HepG2 (cell line): ENCODE data around the gene RYR2. TPM values are rescaled to one million over a fixed set of nuclear protein-coding genes. Genes with fewer than 3 reads are reported as not detected.
A peak's percentile ranks its signal among the peaks of the same experiment; 100 is the strongest.

Experiments
- ATAC-seq: fragments of 200-7000 bp; cut with Tn5 transposase; 3 replicates; pipeline ENCODE4 v1.9.1; 2020; ENCODE audit warnings: mild to moderate bottlenecking, moderate library complexity
- BruUV-seq: library from RNA; stranded (reverse); fragments of 400-500 nt; replicated peaks from 2 replicates; lab custom pipeline; 2021; lab: Mats Ljungman, UMichigan
- CTCF ChIA-PET: fragments of 300-600 bp; formaldehyde crosslinking; extraction: SDS; loops from one replicate; lab custom pipeline; 2021; ENCODE audit warnings: low total read pairs, inconsistent platforms, low intra/inter-chr PET ratio; lab: Yijun Ruan, JAX
- POLR2A ChIA-PET: fragments of 350-600 bp; sonication (Branson Sonifier 250); formaldehyde crosslinking; loops from one replicate; lab custom pipeline; 2020; ENCODE audit warnings: antibody characterized with exemption, inconsistent platforms; lab: Yijun Ruan, JAX
- DNase-seq: peaks from one replicate; pipeline ENCODE4 v3.0.0-alpha.2; 2015; ENCODE audit warnings: low spot score
- FAIRE-seq: peaks from 3 replicates; lab custom pipeline; 2011; peaks lifted over from hg19 to GRCh38; lab: Jason Lieb, UNC
- H2AFZ ChIP-seq: one replicate; pipeline ENCODE4 v1.6.1; 2011; ENCODE audit warnings: low read length, inconsistent platforms
- H3K27ac ChIP-seq: fragments of 300-600 bp; 3 replicates; pipeline ENCODE4 v1.8.0; 2011; ENCODE audit warnings: mixed run types, mild to moderate bottlenecking, mixed read lengths, low read length, inconsistent platforms; ENCODE audit not compliant: insufficient read depth; ENCODE audit errors: extremely low read length
- H3K27me3 ChIP-seq, 2 experiments: fragments of 200-600 bp in 1 of 2; 2 replicates in 1 of 2; 3 replicates in 1 of 2; pipeline versions ENCODE4 v1.6.0 to v1.8.0; 2011; ENCODE audit warnings: low read length in 2 of 2, mild to moderate bottlenecking in 2 of 2, moderate library complexity in 2 of 2, inconsistent platforms in 1 of 2; ENCODE audit not compliant: insufficient read depth in 2 of 2, control insufficient read depth in 1 of 2
- H3K36me3 ChIP-seq, 2 experiments: fragments of 200-600 bp in 1 of 2; replicated peaks in 1 of 2; 2 replicates in 1 of 2; 3 replicates in 1 of 2; pipeline versions ENCODE4 v1.5.1 to v1.8.0; 2011; ENCODE audit warnings: low read length in 2 of 2, inconsistent platforms in 1 of 2; ENCODE audit not compliant: insufficient read depth in 2 of 2, control insufficient read depth in 1 of 2
- H3K4me1 ChIP-seq: 2 replicates; pipeline ENCODE4 v1.5.1; 2012; ENCODE audit warnings: low read length, inconsistent platforms; ENCODE audit not compliant: insufficient read depth
- H3K4me2 ChIP-seq: 2 replicates; pipeline ENCODE4 v1.6.0; 2011; ENCODE audit warnings: low read depth, low read length, inconsistent platforms
- H3K4me3 ChIP-seq, 3 experiments: fragments of 200-600 bp in 1 of 3; sonication (generic), shearing (Covaris generic) in 1 of 3; replicated peaks in 1 of 3; 2 replicates each; pipeline ENCODE4 v1.5.1; 2011 to 2016; ENCODE audit warnings: low read length in 3 of 3, inconsistent platforms in 2 of 3, low read depth in 2 of 3, mild to moderate bottlenecking in 2 of 3, control low read depth in 1 of 3, mixed read lengths in 1 of 3; ENCODE audit not compliant: insufficient read depth in 1 of 3
- H3K79me2 ChIP-seq: one replicate; pipeline ENCODE4 v1.6.1; 2011; ENCODE audit warnings: low read length, inconsistent platforms; ENCODE audit not compliant: insufficient read depth
- H3K9ac ChIP-seq: 2 replicates; pipeline ENCODE4 v1.6.0; 2011; ENCODE audit warnings: mild to moderate bottlenecking, low read depth, low read length, inconsistent platforms; ENCODE audit not compliant: insufficient read depth
- H3K9me3 ChIP-seq: 2 replicates; pipeline ENCODE4 v1.5.1; 2012; ENCODE audit warnings: mild to moderate bottlenecking, low read length
- H4K20me1 ChIP-seq: 2 replicates; pipeline ENCODE4 v1.6.0; 2011; ENCODE audit warnings: inconsistent platforms, mild to moderate bottlenecking, low read length, moderate library complexity; ENCODE audit not compliant: insufficient read depth
- HNRNPK ChIP-seq: fragments of 200-400 bp; formaldehyde crosslinking; IDR thresholded peaks from 2 replicates; pipeline ENCODE4 v1.6.1; 2018; ENCODE audit warnings: low read length, low read depth, moderate library complexity, mild to moderate bottlenecking; ENCODE audit not compliant: poor library complexity, severe bottlenecking
- MAF1 ChIP-seq: sonication (generic); formaldehyde crosslinking; IDR thresholded peaks from 2 replicates; pipeline ENCODE4 v1.5.0; 2020; ENCODE audit warnings: missing genetic modification reagents, borderline replicate concordance
- ZNF572 ChIP-seq: sonication (generic); formaldehyde crosslinking; IDR thresholded peaks from 2 replicates; pipeline ENCODE4 v1.5.1; 2020; ENCODE audit warnings: mild to moderate bottlenecking, missing genetic modification reagents
- WGBS: methylation state at CpG from one replicate; pipeline ENCODE4 v1.1.6; 2017; ENCODE audit warnings: low lambda C conversion rate; 5-methylcytosine and 5-hydroxymethylcytosine counted together
- in situ Hi-C: cut with HindIII; loops from 2 replicates; pipeline ENCODE4 v1.10.0; 2017; ENCODE audit warnings: low pct_unique_long_range_greater_than_20kb; ENCODE audit not compliant: extremely low pct_ligation_motif_present
- intact Hi-C: fragments of 100-400 bp; cut with micrococcal nuclease; formaldehyde crosslinking; loops from one replicate; pipeline ENCODE4 v1.10.0; 2022; ENCODE audit not compliant: unreplicated experiment
- polyA plus RNA-seq, 8 experiments: library from polyadenylated mRNA; depleted of rRNA in 3 of 8; stranded (reverse) in 7 of 8; unstranded in 1 of 8; fragments of >200 nt; fragmentation: Illumina TruSeq in 4 of 8; extraction: Trizol in 4 of 8; gene quantifications; 2 replicates each; pipeline versions ENCODE4 v1.2.1 to v1.2.3, GENCODE V29; 2011 to 2016; ENCODE audit warnings: low read depth in 4 of 8, missing spikeins in 1 of 8, mixed read lengths in 1 of 8; ENCODE audit not compliant: insufficient read depth in 1 of 8
- total RNA-seq, 5 experiments: library from RNA; depleted of rRNA; stranded (reverse); fragments of >200 nt; fragmentation: Illumina TruSeq; extraction: Trizol; gene quantifications; 2 replicates each; pipeline ENCODE4 v1.2.3, GENCODE V29; 2016; ENCODE audit warnings: low read depth in 1 of 5
- TF ChIP-seq, protein P1 (sequence below): fragments of 450-650 bp; IDR thresholded peaks from 2 replicates; pipeline ENCODE4 v1.6.1; 2016
- TF ChIP-seq, protein P2 (sequence below): sonication (generic); formaldehyde crosslinking; conservative IDR thresholded peaks from 2 replicates; pipeline ENCODE4 v1.4.0; 2020; ENCODE audit warnings: missing genetic modification reagents

The RYR2 gene
- total and polyA plus RNA-seq, 2 of the 13 experiments (the other 11 are each of a cell fraction or from before 2014, with no cell fraction given) = not detected

DNA sequence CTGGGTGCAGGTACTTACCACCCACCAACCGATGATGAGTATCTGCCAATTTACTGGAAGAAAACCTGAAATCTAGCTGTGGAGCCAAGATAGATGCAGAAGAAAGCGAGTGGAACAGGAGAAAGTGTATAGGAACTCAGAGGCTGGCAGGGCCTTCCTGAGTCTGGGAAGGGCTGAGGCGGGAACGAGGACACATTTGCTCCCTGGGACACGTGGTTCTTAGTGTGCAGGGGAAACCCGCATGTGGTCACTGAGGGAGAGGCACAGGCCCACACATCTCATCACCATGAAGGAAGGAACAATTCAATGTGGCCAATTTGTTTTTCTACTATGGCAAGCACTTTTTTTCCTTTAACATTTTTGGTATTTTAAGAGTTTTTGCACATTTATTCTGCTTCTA, 8.2 kb downstream of the RYR2 start:
- DNase-seq (no peak), ATAC-seq (no peak), FAIRE-seq (no peak)
- Histone ChIP-seq H3K9me3 (no peaks in the 10 kb centered on the region), H4K20me1 (no peaks in the 10 kb centered on the region), H3K27ac (no peak overlapping the region), H2AFZ (no peak overlapping the region), H3K4me3 (no peak overlapping the region), H3K36me3 (no peaks in the 10 kb centered on the region), H3K9ac (no peak overlapping the region), H3K79me2 (no peaks in the 10 kb centered on the region), H3K4me2 (no peak overlapping the region), H3K4me1 (no peaks in the 10 kb centered on the region), H3K27me3 (peaks cover 3 to 57% of the 10 kb centered on the region in 2 experiments; a peak in 4 of 5 replicates)
- in situ Hi-C loops (no loop called here), intact Hi-C loops (no loop called here)
- ChIA-PET CTCF (no interaction called here), POLR2A (no interaction called here)
- WGBS = 8% methylated on average over 6 of the region's 6 CpGs
- no TSS peak for BruUV-seq
- TF ChIP-seq, protein P1, sequence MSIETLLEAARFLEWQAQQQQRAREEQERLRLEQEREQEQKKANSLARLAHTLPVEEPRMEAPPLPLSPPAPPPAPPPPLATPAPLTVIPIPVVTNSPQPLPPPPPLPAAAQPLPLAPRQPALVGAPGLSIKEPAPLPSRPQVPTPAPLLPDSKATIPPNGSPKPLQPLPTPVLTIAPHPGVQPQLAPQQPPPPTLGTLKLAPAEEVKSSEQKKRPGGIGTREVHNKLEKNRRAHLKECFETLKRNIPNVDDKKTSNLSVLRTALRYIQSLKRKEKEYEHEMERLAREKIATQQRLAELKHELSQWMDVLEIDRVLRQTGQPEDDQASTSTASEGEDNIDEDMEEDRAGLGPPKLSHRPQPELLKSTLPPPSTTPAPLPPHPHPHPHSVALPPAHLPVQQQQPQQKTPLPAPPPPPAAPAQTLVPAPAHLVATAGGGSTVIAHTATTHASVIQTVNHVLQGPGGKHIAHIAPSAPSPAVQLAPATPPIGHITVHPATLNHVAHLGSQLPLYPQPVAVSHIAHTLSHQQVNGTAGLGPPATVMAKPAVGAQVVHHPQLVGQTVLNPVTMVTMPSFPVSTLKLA = peak; percentile 98
- TF ChIP-seq, protein P2, sequence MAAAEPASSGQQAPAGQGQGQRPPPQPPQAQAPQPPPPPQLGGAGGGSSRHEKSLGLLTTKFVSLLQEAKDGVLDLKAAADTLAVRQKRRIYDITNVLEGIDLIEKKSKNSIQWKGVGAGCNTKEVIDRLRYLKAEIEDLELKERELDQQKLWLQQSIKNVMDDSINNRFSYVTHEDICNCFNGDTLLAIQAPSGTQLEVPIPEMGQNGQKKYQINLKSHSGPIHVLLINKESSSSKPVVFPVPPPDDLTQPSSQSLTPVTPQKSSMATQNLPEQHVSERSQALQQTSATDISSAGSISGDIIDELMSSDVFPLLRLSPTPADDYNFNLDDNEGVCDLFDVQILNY (CRISPR knock-in tag) = no peak

DNA sequence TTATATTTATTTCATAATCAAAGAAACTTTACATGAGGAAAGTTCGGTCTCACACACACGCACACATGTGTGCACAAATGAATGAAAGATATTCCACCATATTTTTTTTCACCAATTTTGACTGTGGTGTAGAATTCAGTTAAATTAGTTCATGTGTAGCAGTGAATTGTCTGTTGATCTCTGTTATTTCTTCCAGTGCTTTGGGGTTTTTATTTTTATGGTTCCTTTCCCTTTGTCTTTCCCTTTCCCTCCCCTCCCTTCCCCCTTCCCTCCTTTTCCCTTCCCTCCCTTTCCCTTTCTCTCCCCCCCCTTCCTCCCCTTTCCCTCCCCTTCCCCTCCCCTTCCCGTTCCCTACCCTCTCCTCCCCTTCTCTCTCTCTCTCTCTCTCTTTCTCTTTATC, 8.9 kb downstream of the RYR2 start:
- TF ChIP-seq HNRNPK = peak; percentile 96
- TF ChIP-seq ZNF572 = no peak
- no peak for TF ChIP-seq MAF1 (CRISPR knock-in tag)
- Histone ChIP-seq H3K79me2 (no peaks in the 10 kb centered on the region), H3K9ac (no peak overlapping the region), H3K4me3 (no peak overlapping the region), H2AFZ (no peak overlapping the region), H3K36me3 (no peaks in the 10 kb centered on the region), H3K4me2 (no peak overlapping the region), H4K20me1 (no peaks in the 10 kb centered on the region), H3K27me3 (peaks cover 3 to 59% of the 10 kb centered on the region in 2 experiments; a peak in 4 of 5 replicates), H3K9me3 (no peaks in the 10 kb centered on the region), H3K27ac (no peak overlapping the region), H3K4me1 (no peaks in the 10 kb centered on the region)
- FAIRE-seq (no peak), ATAC-seq (no peak), DNase-seq (no peak)
- in situ Hi-C loops (no loop called here), intact Hi-C loops (no loop called here)
- no TSS peak for BruUV-seq
- WGBS = 32% methylated on average over 3 of the region's 3 CpGs
- POLR2A ChIA-PET = no interaction called here
- CTCF ChIA-PET = no interaction called here
